KBM-7 (cell line): ENCODE data around the gene PLEK.

ENCODE experiments used
- DNase-seq: peaks from one replicate; pipeline ENCODE4 v3.0.0-alpha.2; 2015
- in situ Hi-C: fragments of 300-500 bp; cut with MboI; formaldehyde crosslinking; loops from 2 replicates; pipeline ENCODE4 v1.14.3; 2020; ENCODE audit warnings: low sequenced_read_pairs, low pct_unique_long_range_greater_than_20kb, mixed read lengths

Gene PLEK

DNA sequence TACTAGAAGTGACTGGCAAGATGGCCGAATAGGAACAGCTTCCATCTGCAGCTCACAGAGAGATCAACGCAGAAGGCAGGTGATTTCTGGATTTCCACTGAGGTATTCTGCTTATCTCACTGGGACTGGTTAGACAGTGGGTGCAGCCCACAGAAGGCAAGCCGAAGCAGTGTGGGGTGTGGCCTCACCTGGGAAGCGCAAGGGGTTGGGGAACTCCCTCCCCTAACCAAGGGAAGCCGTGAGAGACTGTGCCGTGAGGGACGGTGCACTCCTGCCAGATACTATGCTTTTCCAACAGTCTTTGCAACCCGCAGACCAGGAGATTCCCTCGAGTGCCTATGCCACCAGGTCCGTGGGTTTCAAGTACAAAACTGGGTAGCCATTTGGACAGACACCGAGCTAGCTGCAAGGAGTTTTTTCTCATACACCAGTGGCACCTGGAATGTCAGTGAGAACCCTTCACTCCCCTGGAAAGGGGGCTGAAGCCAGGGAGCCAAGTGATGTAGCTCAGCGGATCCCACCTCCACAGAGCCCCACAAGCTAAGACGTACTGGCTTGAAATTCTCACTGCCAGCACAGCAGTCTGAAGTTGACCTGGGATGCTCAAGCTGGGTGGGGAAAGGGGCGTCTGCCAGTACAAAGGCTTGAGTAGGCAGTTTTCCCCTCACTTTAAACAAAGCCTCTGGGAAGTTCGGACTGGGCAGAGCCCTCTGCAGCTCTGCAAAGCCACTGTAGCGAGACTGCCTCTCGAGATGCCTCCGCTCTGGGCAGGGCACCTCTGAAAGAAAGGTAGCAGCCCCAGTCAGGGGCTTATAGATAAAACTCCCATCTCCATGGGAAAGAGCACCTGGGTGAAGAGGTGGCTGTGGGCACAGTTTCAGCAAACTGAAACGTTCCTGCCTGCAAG lies 40.1 kb downstream of the PLEK start:
- in situ Hi-C loops = no loop called here
- no peak for DNase-seq

DNA sequence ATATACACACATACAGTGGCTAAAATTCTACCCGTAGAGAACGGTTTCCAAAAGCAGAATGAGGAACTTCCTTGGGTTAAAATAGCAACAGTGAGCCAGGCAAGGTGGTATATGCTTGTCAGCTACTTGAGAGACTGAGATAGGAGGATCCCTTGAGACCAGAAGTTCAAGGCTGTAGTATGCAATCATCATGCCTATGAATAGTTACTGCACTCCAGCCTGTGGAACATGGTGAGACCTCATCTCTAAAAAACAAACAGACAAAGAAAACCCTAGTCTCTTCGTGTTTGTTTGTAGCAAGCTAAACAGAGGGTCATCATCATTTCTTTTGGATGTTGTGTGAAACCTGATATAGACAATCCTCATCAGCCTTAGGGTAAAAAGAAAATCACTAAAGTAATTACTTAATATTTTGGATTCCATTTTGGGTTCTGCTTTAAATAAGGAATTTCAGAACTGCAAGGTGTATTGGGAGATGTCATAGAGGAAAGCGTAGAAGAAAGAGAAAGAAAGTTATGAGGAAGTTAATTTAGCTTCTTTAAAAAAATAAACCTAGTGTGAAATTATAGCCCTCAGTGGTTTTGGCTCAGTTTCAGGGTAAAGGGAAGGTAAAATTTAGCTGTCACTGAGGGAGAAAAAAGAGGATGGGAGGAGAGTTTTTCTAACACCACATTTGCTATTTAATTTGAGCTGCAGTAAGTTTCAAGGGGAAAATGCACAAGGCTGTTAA lies 46.5 kb downstream of the PLEK start:
- peak; percentile 83 for DNase-seq
- in situ Hi-C loops = no loop called here

DNA sequence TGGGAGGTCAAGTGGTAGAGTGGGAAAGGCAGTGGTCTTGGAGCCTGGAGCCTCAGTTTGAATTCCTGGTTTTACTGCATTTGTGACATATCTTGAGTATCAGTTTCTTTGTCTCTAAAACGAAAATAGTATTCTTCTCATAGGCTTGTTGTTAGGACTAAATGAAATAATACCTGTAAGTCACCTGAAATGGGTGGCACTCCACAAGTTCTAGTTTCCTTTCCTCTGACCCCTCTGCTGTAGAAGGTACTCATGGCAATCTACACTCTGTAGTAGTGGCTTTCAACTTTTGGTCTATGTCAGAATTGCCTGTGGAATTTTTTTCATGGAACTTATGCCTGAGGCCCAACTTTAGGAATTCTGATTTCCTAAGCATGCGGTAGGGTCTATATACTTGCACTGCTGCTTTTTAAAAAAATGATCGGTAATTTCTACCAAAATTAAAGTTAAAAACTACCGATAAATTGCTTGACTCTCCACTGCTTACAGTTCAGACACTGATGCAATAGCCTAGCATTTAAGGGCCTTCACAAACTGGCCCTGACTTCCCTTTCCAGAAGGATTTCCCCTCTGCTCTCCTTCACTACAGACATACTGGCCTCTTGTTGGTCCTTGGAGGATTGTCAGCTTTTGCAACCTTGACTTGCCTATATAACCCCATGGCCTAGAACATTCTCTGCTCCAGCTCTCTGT lies 47.2 kb downstream of the PLEK start:
- DNase-seq = peak; percentile 50
- in situ Hi-C loops = no loop called here

DNA sequence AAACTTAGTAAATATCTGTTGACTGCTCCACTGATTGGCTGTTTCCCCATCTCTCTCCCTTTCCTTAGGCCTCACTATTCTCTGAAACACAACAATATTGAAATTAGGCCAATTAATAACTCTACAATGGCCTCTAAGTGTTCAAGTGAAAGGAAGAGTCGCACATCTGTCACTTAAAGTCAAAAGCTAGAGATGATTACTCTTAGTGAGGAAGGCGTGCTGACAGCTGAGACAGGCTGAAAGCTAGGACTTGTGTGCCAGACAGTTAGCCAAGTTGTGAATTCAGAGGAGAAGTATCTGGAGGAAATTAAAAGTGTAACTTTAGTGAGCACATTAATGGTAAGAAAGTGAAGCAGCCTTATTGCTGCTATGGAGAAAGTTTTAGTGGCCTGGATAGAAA lies 48.4 kb downstream of the PLEK start:
- in situ Hi-C loops = no loop called here
- no peak for DNase-seq

DNA sequence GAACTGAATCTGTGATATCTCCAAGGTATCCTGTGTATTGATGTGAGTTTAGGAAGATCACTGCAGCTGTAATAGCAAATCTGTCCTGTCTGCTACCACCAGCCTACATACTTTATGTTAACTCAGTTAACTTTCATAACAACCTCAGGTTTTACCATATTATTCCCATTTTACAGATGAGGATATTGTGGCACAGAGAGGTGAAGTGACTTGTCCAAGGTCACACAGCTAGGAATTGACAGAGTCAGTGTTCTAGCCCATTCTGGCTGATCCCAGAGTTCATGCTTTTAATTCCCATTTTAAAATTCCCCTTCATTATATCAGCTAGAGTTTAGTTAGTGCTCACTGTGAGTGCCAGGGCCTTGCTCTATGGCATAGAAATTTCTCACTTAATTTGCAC lies 49.4 kb downstream of the PLEK start:
- no peak for DNase-seq
- in situ Hi-C loops = no loop called here

DNA sequence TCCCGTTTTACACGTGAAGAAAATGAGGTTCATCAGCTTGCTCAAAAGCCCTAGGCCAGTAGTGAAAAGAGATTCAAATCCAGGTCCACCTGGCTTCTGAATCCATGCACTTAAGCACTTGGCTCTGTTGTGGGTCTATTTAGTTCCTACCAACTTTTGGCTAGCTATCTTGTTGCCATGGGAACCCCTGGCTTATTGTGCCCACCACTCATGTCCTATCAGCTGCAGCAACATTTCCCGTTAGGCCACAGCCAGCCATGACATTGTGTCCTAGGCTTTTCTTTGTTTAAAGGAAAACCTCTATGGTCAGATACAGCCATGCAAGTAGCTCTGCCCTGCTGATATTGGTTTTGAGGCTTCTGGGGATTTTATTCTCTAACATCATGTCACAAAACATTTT lies 49.8 kb downstream of the PLEK start:
- in situ Hi-C loops = no loop called here
- no peak for DNase-seq

DNA sequence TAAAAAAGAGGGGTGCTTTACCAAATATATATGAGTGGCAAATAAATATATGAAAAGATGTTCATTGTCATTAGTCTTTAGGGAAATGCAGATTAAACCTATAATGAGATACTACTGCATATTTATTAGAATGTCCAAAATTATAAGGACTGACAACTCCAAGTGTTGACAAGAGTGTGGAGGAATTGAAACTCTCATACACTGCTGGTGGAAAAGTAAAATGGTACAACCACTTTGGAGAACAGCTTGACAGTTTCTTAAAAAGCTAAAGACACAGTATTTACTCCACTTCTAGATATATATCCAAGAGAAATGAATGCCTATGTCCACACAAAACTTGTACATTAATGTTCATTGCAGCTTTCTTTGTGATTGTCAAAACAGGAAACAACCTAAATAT lies 50.4 kb downstream of the PLEK start:
- in situ Hi-C loops = no loop called here
- no peak for DNase-seq

DNA sequence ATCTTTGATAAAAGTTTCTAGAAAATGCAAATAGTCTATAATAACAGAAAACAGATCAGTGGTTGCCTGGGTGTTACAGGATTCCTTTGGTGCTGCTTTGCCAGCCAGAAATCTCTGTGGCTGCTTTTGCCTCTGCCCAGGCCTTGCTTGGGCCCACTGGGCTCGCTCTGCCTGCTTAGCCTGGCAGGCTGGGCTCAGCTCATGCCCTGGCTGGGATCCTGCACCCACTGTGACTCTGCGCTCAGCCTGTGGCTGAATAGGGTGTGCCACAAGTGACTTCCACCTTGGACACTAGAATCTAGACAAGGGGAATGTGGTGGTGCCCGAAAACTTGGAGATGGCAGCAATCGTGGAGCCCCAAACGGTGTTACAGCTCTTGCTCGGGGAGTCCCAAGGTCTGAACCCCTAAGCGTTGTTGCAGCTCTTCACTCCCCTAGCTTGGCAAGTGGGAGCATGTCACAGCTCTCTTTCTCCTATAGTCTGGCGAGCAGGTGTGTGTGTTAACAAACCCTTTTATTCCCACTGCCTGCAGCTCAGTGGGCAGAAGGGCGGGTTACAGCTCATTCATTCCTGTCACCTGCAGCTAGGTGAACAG lies 51.1 kb downstream of the PLEK start:
- no peak for DNase-seq
- in situ Hi-C loops = no loop called here

DNA sequence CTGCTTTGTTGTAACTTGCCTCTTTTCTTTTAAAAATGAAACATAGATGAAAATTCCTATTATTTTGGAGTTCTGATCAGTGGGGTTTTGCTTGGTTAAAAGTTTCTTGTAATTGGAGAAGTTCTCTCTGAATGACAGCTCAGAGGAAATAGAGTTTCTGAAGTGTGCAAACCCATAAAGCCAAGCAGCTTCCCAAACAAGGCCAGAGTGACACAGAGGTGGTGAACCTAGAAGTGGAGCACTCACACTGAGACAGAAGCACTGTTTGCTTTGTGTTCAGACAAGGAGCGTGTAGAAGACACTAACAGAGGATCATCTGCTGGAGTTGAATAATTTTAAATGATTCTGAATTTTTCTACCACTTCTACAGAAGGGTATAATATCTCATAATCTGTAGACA lies 52.8 kb downstream of the PLEK start:
- in situ Hi-C loops = no loop called here

DNA sequence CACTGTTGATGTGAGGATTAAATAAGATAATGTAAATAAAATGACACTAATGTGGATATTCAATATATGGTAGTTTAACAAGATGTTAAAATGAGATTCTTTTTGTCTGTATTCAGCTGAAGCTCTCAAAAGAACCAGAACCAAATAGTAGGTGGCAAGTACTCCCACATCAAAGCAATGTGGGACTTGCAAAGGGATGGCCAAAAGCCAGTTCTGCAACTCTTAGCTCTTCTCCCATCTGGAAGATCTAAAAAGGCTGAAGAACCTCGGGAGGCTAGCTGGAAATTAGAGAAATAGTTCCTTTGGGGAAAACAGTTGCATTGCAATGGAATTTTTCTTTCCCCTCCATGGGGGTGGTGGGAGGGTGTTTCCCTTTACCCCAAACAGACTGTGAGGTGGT lies 53.3 kb downstream of the PLEK start:
- in situ Hi-C loops = no loop called here
- no peak for DNase-seq

More for the DNA sequence above, 52.8 kb downstream of the PLEK start:
- DNase-seq = peak; percentile 44

DNA sequence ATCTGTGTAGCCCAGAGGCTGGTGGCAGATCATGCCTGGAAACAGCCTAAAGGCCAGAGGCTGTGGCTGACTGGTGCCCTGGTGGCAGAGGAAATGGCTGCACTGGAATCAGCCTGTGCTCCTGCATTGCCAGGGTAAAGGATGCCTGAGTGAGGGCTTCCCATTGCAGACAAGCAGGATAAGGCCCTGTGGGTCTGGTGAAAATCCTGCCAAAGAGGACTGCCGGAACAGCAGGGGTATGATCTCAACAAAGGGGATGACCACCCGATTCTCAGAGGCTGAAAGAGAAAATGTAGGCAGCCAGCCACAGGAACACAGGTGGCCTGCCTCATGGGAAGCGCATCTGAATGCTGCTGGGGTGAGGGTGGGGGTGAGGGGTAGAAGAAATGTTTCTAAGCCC lies 53.8 kb downstream of the PLEK start:
- no peak for DNase-seq

DNA sequence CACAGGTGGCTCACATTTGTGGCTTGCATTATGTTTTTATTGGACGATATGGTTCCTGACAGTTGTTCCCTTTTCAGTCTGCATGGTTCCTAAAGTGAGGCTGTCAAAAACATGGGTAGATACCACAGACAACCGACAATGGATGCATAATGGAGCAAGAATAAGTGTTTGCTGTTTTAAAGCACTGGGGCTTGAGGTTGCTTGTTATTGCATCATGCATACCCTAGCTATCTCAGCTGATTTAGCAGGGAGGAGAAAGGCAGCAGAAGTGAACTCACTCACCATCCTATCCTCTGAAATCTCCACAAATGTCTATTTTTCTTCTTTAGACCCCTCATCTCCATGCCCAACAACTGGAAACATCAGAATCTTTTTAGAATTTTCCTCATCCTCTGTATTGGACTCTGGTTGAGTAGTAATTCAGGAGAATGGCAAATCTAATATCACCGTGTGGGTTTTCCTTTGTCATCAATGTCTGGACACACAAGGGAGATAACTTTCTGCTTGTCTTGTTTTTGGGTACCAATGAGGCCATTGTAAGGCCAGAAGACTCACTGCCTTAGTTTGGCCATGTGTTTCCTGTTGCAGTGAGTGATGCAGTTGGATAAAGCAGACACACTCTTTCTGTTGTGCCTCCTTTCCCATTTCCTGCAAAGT lies 55.3 kb downstream of the PLEK start:
- in situ Hi-C loops = no loop called here
- DNase-seq = peak; percentile 75

More for the DNA sequence above, 53.8 kb downstream of the PLEK start:
- in situ Hi-C loops = no loop called here

DNA sequence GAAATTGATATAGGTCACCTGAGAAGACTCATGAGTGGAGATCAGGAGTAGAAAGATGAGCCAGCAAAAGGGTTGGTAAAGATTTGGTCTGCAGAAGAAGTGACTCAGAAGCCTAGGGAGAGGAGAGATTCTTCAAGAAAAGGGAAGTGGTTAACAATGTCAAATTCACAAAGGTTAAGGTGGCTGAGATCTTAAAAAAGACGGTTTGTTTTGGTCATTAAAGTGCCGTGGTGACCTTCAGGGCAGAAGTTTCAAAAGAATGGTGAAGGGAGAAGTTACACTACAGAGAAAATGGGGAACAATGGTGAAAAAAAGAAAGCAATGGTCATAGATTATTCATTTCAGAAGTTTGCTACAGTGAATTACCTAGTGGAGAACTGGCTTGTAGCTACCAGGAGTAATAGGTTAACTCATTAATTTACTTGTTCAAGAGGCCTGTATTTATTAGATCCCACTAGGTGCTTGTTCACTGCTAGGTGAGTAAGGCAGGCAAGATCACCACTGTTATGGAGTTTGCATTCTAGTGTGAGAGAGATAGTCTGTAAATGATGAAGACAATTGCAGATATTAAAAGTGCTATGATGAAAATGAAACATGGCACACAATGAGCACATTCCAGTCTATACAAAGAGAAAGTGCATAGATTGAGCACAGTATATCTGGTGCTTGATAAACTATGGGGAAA lies 59.0 kb downstream of the PLEK start:
- DNase-seq = peak; percentile 95
- in situ Hi-C loops = no loop called here

DNA sequence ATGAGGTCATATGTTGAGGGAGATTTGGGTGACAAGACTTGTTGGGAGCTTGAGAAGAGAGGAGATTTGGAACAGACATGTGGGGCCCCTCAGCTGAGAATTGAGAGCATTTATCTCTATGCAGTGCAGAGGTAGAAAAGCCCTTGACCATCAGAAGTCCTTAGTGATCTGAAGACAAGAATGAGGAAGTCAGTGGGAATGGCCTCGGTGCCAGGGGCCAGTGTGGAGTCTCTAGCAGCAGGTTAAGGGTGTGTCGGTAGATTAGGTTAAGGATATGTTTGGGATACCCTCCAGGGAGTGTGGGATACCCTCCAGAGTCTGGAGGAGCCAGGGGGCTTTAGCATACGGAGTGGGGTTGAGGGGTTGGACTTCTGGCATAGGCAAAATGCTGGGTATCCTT lies 60.4 kb downstream of the PLEK start:
- in situ Hi-C loops = no loop called here
- no peak for DNase-seq

DNA sequence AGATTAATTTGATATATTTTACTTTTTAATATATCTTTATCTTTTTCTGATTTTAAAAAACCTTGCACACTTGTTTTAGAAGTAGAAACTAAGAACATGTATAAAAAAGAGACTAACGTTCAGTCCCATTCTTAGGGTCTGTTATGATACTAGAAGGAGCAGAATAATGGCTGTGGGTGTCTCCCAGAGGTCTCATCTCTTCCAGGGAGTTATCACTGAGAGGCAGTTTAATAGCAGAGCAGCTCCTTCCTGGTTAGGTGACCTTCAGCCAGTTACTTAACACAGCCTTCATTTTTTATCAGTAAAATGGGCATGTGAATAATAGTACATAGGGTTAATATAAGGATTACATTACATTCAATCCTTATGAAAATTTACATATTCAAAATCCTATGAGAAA lies 61.4 kb downstream of the PLEK start:
- in situ Hi-C loops = no loop called here
- DNase-seq = no peak

DNA sequence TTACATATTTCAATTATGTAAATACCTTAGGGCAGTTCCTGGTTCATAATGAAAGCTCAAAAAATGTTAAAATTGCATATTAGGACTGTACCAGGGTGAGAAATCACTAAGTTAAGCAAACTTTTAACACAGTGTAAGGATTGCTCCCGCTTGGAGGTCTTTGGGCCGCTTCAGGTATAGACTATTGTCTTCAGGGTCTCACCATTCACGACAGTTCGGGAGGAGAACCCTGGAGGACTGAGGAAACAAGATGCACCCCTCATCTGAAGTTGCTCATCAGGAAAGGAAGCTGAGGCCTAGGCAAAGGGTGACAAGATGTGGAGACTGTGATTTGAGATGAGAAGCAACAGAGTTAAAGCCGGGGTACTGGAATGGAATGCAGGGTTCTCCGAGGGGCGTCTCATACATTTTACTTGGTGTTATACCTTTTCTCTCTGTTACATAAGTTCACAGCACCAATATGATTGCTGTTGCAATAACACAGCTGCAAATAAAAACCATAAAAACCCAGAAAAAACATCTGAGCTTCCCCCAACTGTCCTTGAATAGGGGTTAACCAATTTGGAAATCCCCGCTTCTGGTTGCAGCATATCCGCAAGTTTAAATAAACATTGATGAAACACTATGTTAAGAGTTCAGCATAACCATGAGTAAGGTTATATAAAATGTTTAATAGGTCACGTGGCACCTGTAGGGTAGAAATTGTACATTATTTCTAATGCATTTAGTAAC lies 61.9 kb downstream of the PLEK start:
- in situ Hi-C loops = no loop called here
- DNase-seq = no peak

DNA sequence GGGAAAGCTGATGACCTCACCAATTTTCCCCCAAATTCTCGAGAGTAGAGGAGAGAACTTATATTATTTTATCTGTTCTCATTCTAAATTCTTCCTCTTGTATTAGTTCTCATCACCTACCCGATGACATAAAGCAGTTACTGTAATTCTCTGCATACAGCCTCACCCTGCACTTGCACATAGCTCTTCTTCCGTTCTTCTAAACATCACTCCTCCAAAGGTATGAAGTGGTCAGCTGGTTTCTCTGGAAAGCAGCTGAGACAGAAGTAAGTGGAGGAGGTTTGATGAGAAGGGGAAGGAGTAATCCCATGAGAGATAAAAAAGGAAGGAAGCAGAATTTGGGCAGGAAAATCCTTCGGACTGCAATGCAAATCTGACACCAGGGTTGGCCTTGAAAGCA lies 63.0 kb downstream of the PLEK start:
- in situ Hi-C loops = no loop called here
- no peak for DNase-seq

DNA sequence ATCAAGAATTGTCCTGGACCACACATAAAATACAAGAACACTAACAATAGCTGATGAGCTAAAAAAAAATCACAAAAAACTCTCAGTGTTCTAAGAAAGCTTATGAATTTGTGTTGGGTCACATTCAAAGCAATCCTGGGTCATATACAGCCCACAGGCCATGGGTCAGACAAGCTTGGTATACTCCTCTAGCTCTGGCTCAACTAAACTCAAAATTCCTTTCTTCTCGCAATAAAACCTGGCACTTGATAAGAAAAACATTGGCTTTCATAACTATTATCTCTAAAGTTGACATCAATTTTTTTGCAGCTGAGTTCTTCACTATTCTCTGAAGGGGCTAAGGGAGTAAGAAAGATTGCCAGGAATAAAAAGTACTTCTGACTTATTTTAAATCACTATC lies 63.7 kb downstream of the PLEK start:
- DNase-seq = no peak
- in situ Hi-C loops = no loop called here
